ENCODE data around the gene MATN1.

GRCh38 chr1:30691480-30691879 is 31.9 kb downstream of the MATN1 start:
- TF ChIP-seq POLR2A (IDR thresholded peaks at IDR 0.05) (no peak), EP300 (IDR thresholded peaks at IDR 0.05) (no peak), CTCF (IDR thresholded peaks at IDR 0.05) (no peak), POLR2AphosphoS5 (IDR thresholded peaks at IDR 0.05) (no peak)

Data from upper lobe of left lung (tissue), 4 donors.